Hindlimb muscle (tissue), 1 donor: ENCODE measurements around the gene NAA25. TPM values are rescaled to one million over a fixed set of nuclear protein-coding genes. Genes with fewer than 3 reads are reported as not detected.
"Not testable (repeated sequence)": the region's sequence is repeated elsewhere in the genome, so short reads cannot be mapped to it uniquely, and the experiment has no call there.

Source experiments
- DNase-seq: peaks from one replicate; pipeline ENCODE4 v3.0.0-alpha.2; 2013
- polyA plus RNA-seq: library from polyadenylated mRNA; unstranded; fragments of 120-200 nt; gene quantifications from one replicate; pipeline ENCODE4 v1.2.1, GENCODE V29; 2013; ENCODE audit not compliant: insufficient read length

The NAA25 gene
- polyA plus RNA-seq, 1 donor, result 23.2 TPM

- no peak for DNase-seq
Observed at GRCh38 chr12:112049351-112049750, 59.2 kb downstream of the NAA25 start.

GRCh38 chr12:112046003-112046402, 62.6 kb downstream of the NAA25 start:
- no peak for DNase-seq

GRCh38 chr12:112036614-112037013, 72.0 kb downstream of the NAA25 start:
- DNase-seq, result not testable (repeated sequence)

GRCh38 chr12:112035219-112035785, 73.3 kb downstream of the NAA25 start:
- no peak for DNase-seq

- DNase-seq, result no peak
Observed at GRCh38 chr12:112032292-112032691, 76.3 kb downstream of the NAA25 start.

GRCh38 chr12:112031472-112031871, 77.1 kb downstream of the NAA25 start:
- DNase-seq, result no peak

GRCh38 chr12:112029301-112029700, 79.3 kb downstream of the NAA25 start:
- no peak for DNase-seq

- DNase-seq, result no peak
Observed at GRCh38 chr12:112025808-112026375, 82.7 kb downstream of the NAA25 start.

- no peak for DNase-seq
Observed at GRCh38 chr12:112023759-112024396, 84.7 kb downstream of the NAA25 start.

GRCh38 chr12:112022241-112023016, 86.2 kb downstream of the NAA25 start:
- no peak for DNase-seq

GRCh38 chr12:112020947-112021457, 87.6 kb downstream of the NAA25 start:
- DNase-seq, result no peak

- no peak for DNase-seq
Observed at GRCh38 chr12:112018571-112019237, 89.9 kb downstream of the NAA25 start.

- no peak for DNase-seq
Observed at GRCh38 chr12:112017041-112017440, 91.5 kb downstream of the NAA25 start.

- DNase-seq, result no peak
Observed at GRCh38 chr12:112015938-112016337, 92.6 kb downstream of the NAA25 start.

GRCh38 chr12:112013601-112014402, 94.8 kb downstream of the NAA25 start:
- DNase-seq, result peak; percentile 39

GRCh38 chr12:112012775-112013600, 95.6 kb downstream of the NAA25 start, which contains the start of the genes ERP29 and TMEM116:
ERP29 (plus strand) TSS chr12:112013426; CDS start chr12:112013466, 40 bp downstream.
TMEM116 (minus strand) TSS chr12:112013165; CDS start chr12:112005270, 7,895 bp downstream.
- DNase-seq, result peak; percentile 99

- DNase-seq, result no peak
Observed at GRCh38 chr12:112011685-112012084, 96.9 kb downstream of the NAA25 start.

- DNase-seq, result no peak
Observed at GRCh38 chr12:112010415-112011344, 97.9 kb downstream of the NAA25 start.

GRCh38 chr12:112009596-112009995, 99.0 kb downstream of the NAA25 start:
- DNase-seq, result not testable (repeated sequence)
